ENCODE results near the gene S100A14. TPM values are rescaled to one million over a fixed set of nuclear protein-coding genes. Genes with fewer than 3 reads are reported as not detected.

The S100A14 gene
- polyA plus RNA-seq, 2 of the 4 experiments (the other 2 are of a cell fraction) = 0.21 TPM

- H3K27ac ChIP-seq = no peak overlapping the region
- DNase-seq (ENCODE audit: low read depth in 1 of 2, low spot score in 1 of 2) (no peak), FAIRE-seq (no peak), ATAC-seq (no peak)
- WGBS (ENCODE audit: missing lambda C conversion rate) = 77% methylated on average over 3 of the region's 3 CpGs
- peaks cover 24% of the 10 kb centered on the region for H3K4me1 ChIP-seq
- H3K4me3 ChIP-seq = no peak overlapping the region
- H3K9me3 ChIP-seq = no peaks in the 10 kb centered on the region
- no peak overlapping the region for H3K4me2 ChIP-seq
- POLR2A ChIA-PET = interaction anchor here (3.1 kb wide), 1 partner anchor 67 kb away, joined by 9 read pairs; no protein-coding TSS in a partner anchor
- TF ChIP-seq BCL3 (IDR thresholded peaks at IDR 0.05) (no peak), E2F6 (IDR thresholded peaks at IDR 0.05; ENCODE audit: borderline replicate concordance, low read depth) (no peak), NPAS2 (CRISPR knock-in tag; IDR thresholded peaks at IDR 0.05; ENCODE audit: borderline replicate concordance) (no peak), HOXB13 (CRISPR knock-in tag; IDR thresholded peaks at IDR 0.05; ENCODE audit: low read depth) (no peak), PHF8 (IDR thresholded peaks at IDR 0.05; ENCODE audit: borderline replicate concordance, low read depth) (no peak), JUN (IDR thresholded peaks at IDR 0.05) (no peak), ATOH8 (CRISPR knock-in tag; IDR thresholded peaks at IDR 0.05; ENCODE audit: low read depth) (no peak)
- CTCF ChIA-PET = interaction anchor here (0.8 to 3.1 kb wide), 8 partner anchors 12 to 130 kb away, joined by 3 to 19 read pairs (median 5); partner anchors contain the start of genes S100A1 and S100A13
Observed at GRCh38 chr1:153639280-153639679, 23.2 kb upstream of the S100A14 start.

- no peak for TF ChIP-seq EHF (CRISPR knock-in tag; IDR thresholded peaks at IDR 0.05)
- no peak for TF ChIP-seq CEBPB (IDR thresholded peaks at IDR 0.05)
- TF ChIP-seq MAZ (IDR thresholded peaks at IDR 0.05; ENCODE audit: borderline replicate concordance, low read depth, low read length) = no peak
- no peak for TF ChIP-seq REST (IDR thresholded peaks at IDR 0.05)
- TF ChIP-seq ZNF302 (CRISPR knock-in tag; IDR thresholded peaks at IDR 0.05) = no peak
- TF ChIP-seq HDAC2 (IDR thresholded peaks at IDR 0.05) = no peak
- no peak for TF ChIP-seq KDM5A (IDR thresholded peaks at IDR 0.05)
- no peak for TF ChIP-seq CTCF (IDR thresholded peaks at IDR 0.05)
- no peak for TF ChIP-seq HOXB5 (CRISPR knock-in tag; IDR thresholded peaks at IDR 0.05)
- TF ChIP-seq FOXS1 (CRISPR knock-in tag; IDR thresholded peaks at IDR 0.05) = no peak
- no peak for TF ChIP-seq HES2 (IDR thresholded peaks at IDR 0.05)
- no peak for TF ChIP-seq MYC (IDR thresholded peaks at IDR 0.05; ENCODE audit: borderline replicate concordance, low read length)
- no peak for TF ChIP-seq HOXB13 (CRISPR knock-in tag; IDR thresholded peaks at IDR 0.05; ENCODE audit: low read depth)
- no peak for TF ChIP-seq HEYL (CRISPR knock-in tag; IDR thresholded peaks at IDR 0.05)
- Histone ChIP-seq H3K27ac (no peak overlapping the region), H3K9me3 (no peaks in the 10 kb centered on the region), H3K4me3 (no peak overlapping the region), H3K4me1 (peaks cover 20% of the 10 kb centered on the region), H3K4me2 (no peak overlapping the region)
- FAIRE-seq (no peak), ATAC-seq (no peak), DNase-seq (ENCODE audit: low read depth in 1 of 2, low spot score in 1 of 2) (no peak)
- 88% methylated on average over 6 of the region's 6 CpGs for WGBS (ENCODE audit: missing lambda C conversion rate)
- ChIA-PET POLR2A (interaction anchor here (1.1 to 3.1 kb wide), 2 partner anchors 9 to 66 kb away, joined by 3 to 9 read pairs; no protein-coding TSS in a partner anchor), CTCF (interaction anchor here (0.8 to 3.1 kb wide), 15 partner anchors 8 to 348 kb away, joined by 3 to 19 read pairs (median 5); partner anchors contain the start of genes RAB13, S100A1 and S100A13)
Observed at GRCh38 chr1:153638261-153638660, 22.1 kb upstream of the S100A14 start.

Measured in A549 (cell line).